SH-SY5Y (cell line): ENCODE results near the gene NELFB.

Experiments used
- GATA2 ChIP-seq: IDR thresholded peaks from 2 replicates; pipeline ENCODE4 v1.6.1; 2011; ENCODE audit warnings: mild to moderate bottlenecking, low read depth, low read length
- GATA3 ChIP-seq: IDR thresholded peaks from 2 replicates; pipeline ENCODE4 v1.6.1; 2011; ENCODE audit warnings: low read depth, mild to moderate bottlenecking, low read length, moderate library complexity

Gene NELFB

DNA sequence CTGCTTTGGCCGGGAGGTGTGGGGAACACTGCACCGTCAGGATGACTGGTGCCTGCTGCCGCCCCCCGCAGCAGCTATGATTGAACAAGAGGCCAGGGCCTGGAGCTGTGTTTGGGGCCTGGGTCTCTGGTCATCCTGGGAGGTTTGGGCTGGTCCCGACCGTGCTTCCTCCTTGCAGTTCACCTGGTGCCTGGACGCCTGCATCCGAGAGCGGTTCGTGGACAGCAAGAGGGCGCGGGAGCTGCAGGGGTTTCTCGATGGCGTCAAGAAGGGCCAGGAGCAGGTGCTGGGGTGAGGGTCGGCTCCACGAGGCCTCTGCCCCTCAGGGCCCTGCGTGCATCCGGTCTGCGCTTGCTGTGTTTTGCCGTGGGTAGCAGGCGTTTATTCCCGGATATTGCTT is 8.9 kb downstream of the NELFB start:
- TF ChIP-seq GATA2 (no peak), GATA3 (no peak)

GRCh38 chr9:137265496-137266161 is 10.5 kb downstream of the NELFB start:
- no peak for TF ChIP-seq GATA2
- no peak for TF ChIP-seq GATA3

GRCh38 chr9:137266162-137266527 is 11.0 kb downstream of the NELFB start:
- TF ChIP-seq GATA3, result no peak

DNA sequence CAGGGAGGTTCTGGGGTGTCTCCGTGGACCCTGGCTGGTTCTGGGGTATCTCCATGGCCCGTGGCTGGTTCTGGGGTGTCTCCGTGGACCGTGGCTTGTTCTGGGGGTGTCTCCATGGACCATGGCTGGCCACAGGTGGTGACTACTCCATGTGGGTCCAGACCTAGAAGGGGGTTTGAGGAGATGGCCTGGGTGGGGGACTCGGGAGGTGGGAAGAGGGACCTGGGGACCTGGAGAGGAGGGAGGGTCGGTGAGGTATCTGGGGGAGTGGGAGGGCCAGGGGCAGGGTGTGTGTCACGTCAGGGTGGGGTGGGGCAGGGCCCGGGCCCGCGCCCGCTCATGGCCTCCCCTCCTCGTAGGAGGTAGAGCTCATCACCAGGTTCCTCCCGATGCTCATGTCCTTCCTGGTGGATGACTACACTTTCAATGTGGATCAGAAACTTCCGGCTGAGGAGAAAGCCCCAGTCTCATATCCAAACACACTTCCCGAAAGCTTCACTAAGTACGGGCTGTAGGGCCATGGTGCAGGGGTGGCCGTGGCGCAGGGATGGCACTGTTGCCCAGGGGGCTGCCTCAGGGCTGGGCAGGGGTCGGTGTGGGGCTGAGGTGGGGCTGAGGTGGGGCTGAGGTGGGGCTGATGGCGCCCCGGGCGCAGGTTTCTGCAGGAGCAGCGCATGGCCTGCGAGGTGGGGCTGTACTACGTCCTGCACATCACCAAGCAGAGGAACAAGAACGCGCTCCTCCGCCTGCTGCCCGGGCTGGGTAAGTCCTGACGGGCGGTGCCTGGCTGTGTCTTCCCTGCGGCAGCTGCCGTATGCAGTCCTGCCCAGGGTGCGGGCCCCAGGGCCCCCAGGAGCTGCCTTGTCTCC is 11.7 kb downstream of the NELFB start:
- TF ChIP-seq GATA2, result no peak
- TF ChIP-seq GATA3, result no peak

- no peak for TF ChIP-seq GATA2
- TF ChIP-seq GATA3, result no peak
These were observed 12.8 kb downstream of the NELFB start for GRCh38 chr9:137267933-137268355.

- no peak for TF ChIP-seq GATA3
- no peak for TF ChIP-seq GATA2
These were observed 13.5 kb downstream of the NELFB start for GRCh38 chr9:137268538-137269201.

- TF ChIP-seq GATA3, result no peak
- no peak for TF ChIP-seq GATA2
These were observed 14.2 kb downstream of the NELFB start for GRCh38 chr9:137269231-137269772.

GRCh38 chr9:137270929-137271695 is 16.0 kb downstream of the NELFB start:
- no peak for TF ChIP-seq GATA2
- no peak for TF ChIP-seq GATA3

DNA sequence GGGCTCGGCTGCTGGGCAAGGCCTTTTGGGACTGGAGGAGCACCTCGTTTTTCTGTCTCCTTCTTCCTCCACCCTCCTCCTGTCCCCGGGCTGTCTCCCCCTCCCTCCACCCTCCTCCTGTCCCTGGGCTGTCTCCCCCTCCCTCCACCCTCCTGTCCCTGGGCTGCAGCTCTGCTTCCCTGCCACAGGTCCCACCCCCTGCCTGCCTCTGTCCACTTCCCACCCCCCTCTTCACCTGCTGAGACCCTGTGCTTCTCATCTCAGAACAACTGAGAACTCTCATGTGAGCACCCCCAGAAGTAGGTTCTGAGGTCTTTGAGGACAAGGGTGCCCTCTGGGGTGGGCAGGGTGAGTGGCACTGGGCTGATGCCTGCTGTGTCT is 16.6 kb downstream of the NELFB start:
- no peak for TF ChIP-seq GATA3
- no peak for TF ChIP-seq GATA2

GRCh38 chr9:137272241-137273094 is 17.3 kb downstream of the NELFB start:
- TF ChIP-seq GATA3 (no peak), GATA2 (no peak)

DNA sequence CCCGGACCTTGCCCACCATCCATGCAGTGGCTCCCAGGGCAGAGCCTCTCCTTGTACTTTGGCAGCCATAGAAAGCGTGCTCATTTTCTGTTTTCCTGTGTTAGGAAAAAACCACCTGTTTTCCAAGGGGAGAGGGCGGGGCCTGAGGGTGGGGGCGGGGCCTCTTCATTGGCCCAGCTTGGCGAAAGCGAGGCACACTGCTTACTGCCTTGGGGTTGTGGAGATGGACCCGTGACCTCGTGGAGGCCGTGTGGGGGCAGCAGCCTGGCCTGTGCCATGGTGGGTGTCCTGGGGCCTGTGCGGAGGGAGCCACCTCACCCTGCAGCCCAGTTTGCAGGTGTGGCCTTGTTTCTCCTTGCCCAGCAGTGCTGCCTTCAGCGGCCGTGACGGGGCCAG is 18.0 kb downstream of the NELFB start:
- no peak for TF ChIP-seq GATA2
- TF ChIP-seq GATA3, result no peak

- TF ChIP-seq GATA2 (no peak), GATA3 (no peak)
These were observed 18.6 kb downstream of the NELFB start for GRCh38 chr9:137273611-137274320.

- no peak for TF ChIP-seq GATA3
- TF ChIP-seq GATA2, result no peak
These were observed 20.1 kb downstream of the NELFB start for GRCh38 chr9:137275203-137275587.
